ENCODE results near the gene KHDC1L. TPM values are rescaled to one million over a fixed set of nuclear protein-coding genes. Genes with fewer than 3 reads are reported as not detected.
"Not testable (repeated sequence)": the region's sequence is repeated elsewhere in the genome, so short reads cannot be mapped to it uniquely, and the experiment has no call there.

The KHDC1L gene
- not detected in 2 replicates for total RNA-seq

- intact Hi-C loops (cut with micrococcal nuclease) = no loop called here
Measured at GRCh38 chr6:73225396-73225795, at the start of gene KHDC1L. Gene KHDC1L, minus strand, starts transcription at chr6:73225496. Its CDS starts 88 bp downstream, at chr6:73225408.

GRCh38 chr6:73269296-73269695, 44.0 kb upstream of the KHDC1L start:
- intact Hi-C loops (cut with micrococcal nuclease) = loop anchor here (10.0 kb wide), 2 partner anchors 346 to 466 kb away; no protein-coding TSS in a partner anchor

- intact Hi-C loops (cut with micrococcal nuclease) = loop anchor here (10.0 kb wide), 2 partner anchors 346 to 466 kb away; no protein-coding TSS in a partner anchor
Measured at GRCh38 chr6:73268896-73269295, 43.6 kb upstream of the KHDC1L start.

GRCh38 chr6:73264446-73264845, 39.1 kb upstream of the KHDC1L start:
- intact Hi-C loops (cut with micrococcal nuclease) = loop anchor here (5.0 to 10.0 kb wide), 4 partner anchors 188 to 470 kb away; partner anchors contain the start of genes CGAS and EEF1A1

GRCh38 chr6:73263570-73263909, 38.2 kb upstream of the KHDC1L start:
- intact Hi-C loops (cut with micrococcal nuclease) = loop anchor here (1.0 to 10.0 kb wide), 8 partner anchors 23 to 643 kb away; partner anchors contain the start of genes CGAS and EEF1A1

- intact Hi-C loops (cut with micrococcal nuclease) = loop anchor here (1.0 to 10.0 kb wide), 9 partner anchors 24 to 642 kb away; partner anchors contain the start of genes CGAS and EEF1A1
Measured at GRCh38 chr6:73262671-73263569, 37.6 kb upstream of the KHDC1L start, which contains the start of gene KHDC1. Gene KHDC1, minus strand, starts transcription at chr6:73263196. Its CDS starts 20,679 bp downstream, at chr6:73242517.

GRCh38 chr6:73258721-73259120, 33.4 kb upstream of the KHDC1L start:
- intact Hi-C loops (cut with micrococcal nuclease) = no loop called here

GRCh38 chr6:73254323-73254722, 29.0 kb upstream of the KHDC1L start:
- intact Hi-C loops (cut with micrococcal nuclease) = not testable (repeated sequence)

- intact Hi-C loops (cut with micrococcal nuclease) = no loop called here
Measured at GRCh38 chr6:73252703-73253102, 27.4 kb upstream of the KHDC1L start.

GRCh38 chr6:73250016-73250415, 24.7 kb upstream of the KHDC1L start:
- intact Hi-C loops (cut with micrococcal nuclease) = no loop called here

- intact Hi-C loops (cut with micrococcal nuclease) = no loop called here
Measured at GRCh38 chr6:73248192-73248903, 23.1 kb upstream of the KHDC1L start.

- intact Hi-C loops (cut with micrococcal nuclease) = no loop called here
Measured at GRCh38 chr6:73242001-73242400, 16.7 kb upstream of the KHDC1L start.

GRCh38 chr6:73240730-73241129, 15.4 kb upstream of the KHDC1L start:
- intact Hi-C loops (cut with micrococcal nuclease) = no loop called here

GRCh38 chr6:73236144-73236750, 11.0 kb upstream of the KHDC1L start:
- intact Hi-C loops (cut with micrococcal nuclease) = no loop called here

- intact Hi-C loops (cut with micrococcal nuclease) = no loop called here
Measured at GRCh38 chr6:73234733-73235132, 9.4 kb upstream of the KHDC1L start.

GRCh38 chr6:73233971-73234370, 8.7 kb upstream of the KHDC1L start:
- intact Hi-C loops (cut with micrococcal nuclease) = not testable (repeated sequence)

GRCh38 chr6:73233048-73233447, 7.8 kb upstream of the KHDC1L start:
- intact Hi-C loops (cut with micrococcal nuclease) = no loop called here

GRCh38 chr6:73231986-73232391, 6.7 kb upstream of the KHDC1L start:
- intact Hi-C loops (cut with micrococcal nuclease) = no loop called here

- intact Hi-C loops (cut with micrococcal nuclease) = no loop called here
Measured at GRCh38 chr6:73227606-73228255, 2.4 kb upstream of the KHDC1L start.

- intact Hi-C loops (cut with micrococcal nuclease) = no loop called here
Measured at GRCh38 chr6:73216859-73217258, 8.4 kb downstream of the KHDC1L start.

GRCh38 chr6:73209117-73209516, 16.2 kb downstream of the KHDC1L start:
- intact Hi-C loops (cut with micrococcal nuclease) = no loop called here
